Omental fat pad (tissue), 4 donors: ENCODE data around the gene CACNA2D4. TPM values are rescaled to one million over a fixed set of nuclear protein-coding genes. Genes with fewer than 3 reads are reported as not detected.
"Not testable (repeated sequence)": the region's sequence is repeated elsewhere in the genome, so short reads cannot be mapped to it uniquely, and the experiment has no call there.

Experiments
- ATAC-seq: fragments of 150-250 bp; one replicate; pipeline ENCODE4 v1.9.1; 2016; ENCODE audit warnings: mild to moderate bottlenecking, moderate library complexity; ENCODE audit not compliant: low FRiP score
- DNase-seq: peaks from one replicate; pipeline ENCODE4 v3.0.0-alpha.2; 2019; ENCODE audit warnings: low spot score
- total RNA-seq, 4 donors: library from RNA; depleted of rRNA; stranded (reverse); fragments of >200 nt; gene quantifications; one replicate each; pipeline ENCODE4 v1.1.0, GENCODE V29; 2016
- TF ChIP-seq, protein P1 (sequence below), 3 donors: fragments of 450-650 bp; IDR thresholded peaks; one replicate each; pipeline ENCODE4 v1.5.1; 2016 to 2017; ENCODE audit warnings: antibody characterized with exemption in 3 of 3, mild to moderate bottlenecking in 3 of 3, moderate library complexity in 2 of 3

CACNA2D4 gene
- total RNA-seq, 4 donors from 2014 or later: 3.9 to 13.0 (median 6.8) TPM

DNA sequence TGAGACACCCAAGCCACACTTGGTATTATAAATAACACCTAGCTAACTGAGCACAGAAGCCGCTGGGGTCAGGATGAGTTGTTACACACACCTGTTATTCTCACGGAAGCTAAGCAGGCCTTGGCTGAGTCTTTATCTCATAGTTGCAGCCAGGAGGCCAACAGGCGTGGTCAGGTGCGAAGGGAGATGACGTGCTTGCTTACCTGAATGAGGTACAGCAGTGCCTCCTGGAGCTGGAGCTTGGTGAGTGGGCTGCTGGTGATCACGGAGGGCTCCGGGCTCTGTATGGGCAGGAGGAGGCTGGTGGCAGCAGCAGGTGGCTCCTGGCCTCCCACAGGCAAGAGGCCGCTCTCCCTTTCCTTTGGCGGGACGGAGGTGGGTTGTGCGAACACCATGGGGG is 30.4 kb upstream of the CACNA2D4 start:
- ATAC-seq (no peak), DNase-seq (no peak)
- TF ChIP-seq, protein P1, sequence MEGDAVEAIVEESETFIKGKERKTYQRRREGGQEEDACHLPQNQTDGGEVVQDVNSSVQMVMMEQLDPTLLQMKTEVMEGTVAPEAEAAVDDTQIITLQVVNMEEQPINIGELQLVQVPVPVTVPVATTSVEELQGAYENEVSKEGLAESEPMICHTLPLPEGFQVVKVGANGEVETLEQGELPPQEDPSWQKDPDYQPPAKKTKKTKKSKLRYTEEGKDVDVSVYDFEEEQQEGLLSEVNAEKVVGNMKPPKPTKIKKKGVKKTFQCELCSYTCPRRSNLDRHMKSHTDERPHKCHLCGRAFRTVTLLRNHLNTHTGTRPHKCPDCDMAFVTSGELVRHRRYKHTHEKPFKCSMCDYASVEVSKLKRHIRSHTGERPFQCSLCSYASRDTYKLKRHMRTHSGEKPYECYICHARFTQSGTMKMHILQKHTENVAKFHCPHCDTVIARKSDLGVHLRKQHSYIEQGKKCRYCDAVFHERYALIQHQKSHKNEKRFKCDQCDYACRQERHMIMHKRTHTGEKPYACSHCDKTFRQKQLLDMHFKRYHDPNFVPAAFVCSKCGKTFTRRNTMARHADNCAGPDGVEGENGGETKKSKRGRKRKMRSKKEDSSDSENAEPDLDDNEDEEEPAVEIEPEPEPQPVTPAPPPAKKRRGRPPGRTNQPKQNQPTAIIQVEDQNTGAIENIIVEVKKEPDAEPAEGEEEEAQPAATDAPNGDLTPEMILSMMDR (IDR thresholded peaks at IDR 0.05): no peak

DNA sequence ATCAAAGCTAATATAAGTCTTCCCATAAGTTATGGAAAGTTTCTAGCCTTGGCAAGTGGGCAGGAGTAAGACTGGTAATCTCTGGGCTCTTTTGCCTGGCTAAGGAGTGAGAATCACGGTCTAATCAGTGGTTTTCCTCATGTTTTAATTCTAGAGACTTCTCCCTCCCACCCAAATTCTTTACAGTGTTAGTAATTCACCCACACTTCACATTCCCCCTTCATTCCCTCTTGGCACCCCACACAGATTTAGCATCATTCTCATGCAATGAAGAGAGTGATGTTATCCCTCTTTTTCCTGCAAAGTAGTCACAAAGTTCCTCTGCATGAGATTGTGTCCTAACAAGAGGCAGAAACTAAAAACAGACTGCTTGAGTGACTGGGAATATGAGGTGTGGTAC is 28.6 kb upstream of the CACNA2D4 start:
- TF ChIP-seq, protein P1 (IDR thresholded peaks at IDR 0.05): no peak
- no peak for DNase-seq
- peak; percentile 59 for ATAC-seq

DNA sequence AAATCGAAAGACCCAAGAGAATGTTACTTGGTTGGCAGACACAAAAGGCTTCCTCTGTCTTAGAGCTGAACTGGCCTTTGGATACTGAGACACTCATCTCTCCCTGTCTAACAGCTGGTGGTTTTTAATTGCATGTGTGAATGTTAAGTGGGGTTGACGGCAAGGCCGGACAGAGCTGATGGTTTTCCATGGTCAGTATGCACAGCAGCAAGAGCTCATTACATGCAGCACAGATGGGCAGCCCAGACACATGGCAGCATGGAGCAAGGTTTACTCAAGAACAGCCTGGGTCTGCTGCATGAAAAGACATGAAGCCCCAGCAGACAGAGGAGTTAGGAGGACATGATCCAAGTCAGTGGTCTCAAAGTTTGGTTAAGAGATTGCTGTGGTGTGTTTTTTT is 27.8 kb upstream of the CACNA2D4 start:
- no peak for ATAC-seq
- DNase-seq: no peak

DNA sequence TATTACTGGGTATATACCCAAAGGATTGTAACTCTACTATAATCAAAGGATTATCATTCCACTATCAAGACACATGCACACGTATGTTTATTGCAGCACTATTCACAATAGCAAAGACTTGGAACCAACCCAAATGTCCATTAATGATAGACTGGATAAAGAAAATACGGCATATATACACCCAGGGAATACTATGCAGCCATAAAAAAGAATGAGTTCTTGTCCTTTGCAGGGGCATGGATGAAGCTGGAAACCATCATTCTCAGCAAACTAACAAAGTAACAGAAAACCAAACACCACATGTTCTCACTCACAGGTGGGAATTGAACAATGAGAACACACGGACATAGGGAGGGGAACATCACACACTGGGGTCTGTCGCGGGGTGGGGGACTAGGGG is 27.1 kb upstream of the CACNA2D4 start:
- ATAC-seq, DNase-seq: not testable (repeated sequence)

More for the DNA sequence above, 27.8 kb upstream of the CACNA2D4 start:
- TF ChIP-seq, protein P1 (IDR thresholded peaks at IDR 0.05): no peak

DNA sequence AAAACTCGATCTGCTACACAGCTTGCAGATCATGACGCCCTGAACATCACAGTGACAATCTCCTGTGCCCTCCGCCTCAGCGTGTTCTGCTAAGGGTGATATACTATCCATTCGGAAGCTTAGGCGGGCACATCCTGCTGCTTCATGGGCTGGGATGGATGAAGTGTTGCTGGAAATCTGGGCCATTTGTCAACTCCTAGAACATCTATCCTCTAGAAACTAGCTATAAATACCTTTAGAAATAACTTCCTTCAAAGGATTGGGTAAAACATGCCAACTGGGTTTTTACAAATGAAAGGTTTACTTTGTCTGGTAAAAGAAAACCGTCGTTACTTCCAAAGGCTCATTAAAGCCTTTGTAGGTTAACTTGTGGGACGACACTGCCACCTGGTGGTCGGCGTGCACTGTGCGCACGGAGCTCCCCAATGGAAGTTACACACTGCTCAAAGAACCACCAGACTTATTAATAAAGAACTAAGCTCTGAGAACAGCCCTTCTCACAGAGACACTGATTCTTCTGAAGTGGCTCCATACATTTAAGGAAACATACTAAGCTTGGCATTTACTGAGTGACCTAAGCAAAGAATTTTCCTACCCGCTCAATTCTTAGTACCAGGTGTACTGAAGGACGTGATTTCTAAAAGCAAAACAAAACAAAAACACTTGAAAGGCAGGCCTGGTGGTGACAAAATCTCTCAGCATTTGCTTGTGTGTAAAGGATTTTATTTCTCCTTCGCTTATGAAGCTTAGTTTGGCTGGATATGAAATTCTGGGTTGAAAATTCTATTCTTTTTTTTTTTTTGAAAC is 21.6 kb upstream of the CACNA2D4 start:
- ATAC-seq (peak; percentile 83), DNase-seq (peak; percentile 94)
- TF ChIP-seq, protein P1 (IDR thresholded peaks at IDR 0.05): peak in 2 of 3 donors; percentile 71 to 75

DNA sequence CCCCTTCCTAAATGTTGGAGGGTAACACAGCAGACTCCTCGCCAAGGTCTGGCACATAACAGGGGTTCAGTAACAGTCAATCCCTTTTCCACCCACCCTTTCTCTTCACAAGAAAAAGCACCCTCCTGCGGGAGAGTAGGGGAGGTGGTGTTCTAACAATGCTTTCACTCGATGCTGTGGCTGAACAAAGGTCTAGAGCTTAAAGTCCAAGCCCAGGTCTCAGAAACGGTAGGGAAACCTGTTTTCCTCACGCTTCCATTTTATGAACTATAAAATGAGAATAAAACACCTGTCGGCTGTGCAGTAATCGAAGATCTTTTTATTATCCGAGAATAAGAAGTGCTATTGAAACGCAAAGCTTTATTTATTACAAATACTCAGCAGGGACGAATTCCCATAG is 20.9 kb upstream of the CACNA2D4 start:
- no peak for DNase-seq
- ATAC-seq: no peak
- TF ChIP-seq, protein P1 (IDR thresholded peaks at IDR 0.05): no peak

DNA sequence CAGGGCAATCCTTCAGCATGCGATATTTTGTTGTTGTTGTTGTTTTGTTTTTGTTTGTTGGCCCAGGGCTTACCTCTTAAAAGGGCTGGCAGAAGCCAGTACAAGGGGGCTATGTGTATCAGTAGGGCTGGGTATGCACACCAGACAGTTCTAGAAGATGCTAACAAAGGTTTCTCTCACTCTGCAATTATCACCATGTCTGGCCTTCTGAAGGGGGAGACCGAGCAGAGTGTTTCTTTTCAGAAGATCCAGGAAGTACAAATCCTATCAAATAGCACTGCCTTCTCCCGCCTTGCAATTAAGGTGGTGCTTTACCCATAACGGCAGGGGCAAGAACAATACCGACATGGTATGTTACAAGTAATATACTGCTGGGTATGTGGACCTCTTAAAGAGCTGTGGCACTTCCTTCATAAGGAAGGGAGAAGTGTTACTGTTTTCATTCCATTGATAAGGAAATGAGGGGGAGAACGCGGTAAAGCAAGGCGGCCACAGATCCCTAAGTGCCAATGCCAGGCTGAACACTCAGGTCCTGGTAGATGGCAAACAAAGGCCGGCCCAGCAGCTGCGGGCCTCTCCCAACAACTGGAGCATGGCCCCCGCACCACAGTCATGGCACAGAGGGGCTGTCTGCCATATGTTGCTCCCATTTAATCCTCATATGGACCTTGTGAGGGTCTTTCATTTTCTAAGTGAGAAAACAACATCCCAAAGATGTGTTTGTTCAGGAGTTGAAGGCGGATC is 19.2 kb upstream of the CACNA2D4 start:
- no peak for DNase-seq

More for the DNA sequence above, 19.2 kb upstream of the CACNA2D4 start:
- ATAC-seq: no peak
- TF ChIP-seq, protein P1 (IDR thresholded peaks at IDR 0.05): no peak
